Type B pancreatic cell (in vitro differentiated cells): Measurements from ENCODE around the gene CIB4. TPM values are rescaled to one million over a fixed set of nuclear protein-coding genes. Genes with fewer than 3 reads are reported as not detected.
A peak's percentile ranks its signal among the peaks of the same experiment; 100 is the strongest.
"Not testable (repeated sequence)": the region's sequence is repeated elsewhere in the genome, so short reads cannot be mapped to it uniquely, and the experiment has no call there.

Experiments
- DNase-seq: peaks from one replicate; pipeline ENCODE4 v3.0.0; 2021; ENCODE audit warnings: mixed read lengths; ENCODE audit not compliant: unreplicated experiment; ENCODE audit errors: extremely low spot score
- H3K27ac Mint-ChIP-seq: 2 replicates; pipeline ENCODE4 v1.8.0; 2021; ENCODE audit warnings: mild to moderate bottlenecking, mixed read lengths
- H3K27me3 Mint-ChIP-seq: 2 replicates; pipeline ENCODE4 v1.8.0; 2021; ENCODE audit warnings: mixed read lengths
- H3K36me3 Mint-ChIP-seq: 2 replicates; pipeline ENCODE4 v1.8.0; 2021; ENCODE audit warnings: mixed read lengths
- H3K4me1 Mint-ChIP-seq: one replicate; pipeline ENCODE4 v1.8.0; 2021; ENCODE audit warnings: mixed read lengths; ENCODE audit not compliant: unreplicated experiment
- H3K4me3 Mint-ChIP-seq: 2 replicates; pipeline ENCODE4 v1.8.0; 2021; ENCODE audit warnings: mild to moderate bottlenecking, mixed read lengths
- H3K9me3 Mint-ChIP-seq: 2 replicates; pipeline ENCODE4 v1.8.0; 2021; ENCODE audit warnings: mixed read lengths
- CTCF ChIP-seq: fragments of 200-600 bp; sonication (generic); conservative IDR thresholded peaks from 2 replicates; pipeline ENCODE4 v1.5.0; 2021; ENCODE audit warnings: antibody characterized with exemption, mild to moderate bottlenecking
- total RNA-seq: library from RNA; stranded (reverse); gene quantifications from 2 replicates; pipeline ENCODE4 v1.2.1, GENCODE V29; 2021; ENCODE audit warnings: low replicate concordance

CIB4 gene
- total RNA-seq, 1 donor from 2014 or later = not detected

DNA sequence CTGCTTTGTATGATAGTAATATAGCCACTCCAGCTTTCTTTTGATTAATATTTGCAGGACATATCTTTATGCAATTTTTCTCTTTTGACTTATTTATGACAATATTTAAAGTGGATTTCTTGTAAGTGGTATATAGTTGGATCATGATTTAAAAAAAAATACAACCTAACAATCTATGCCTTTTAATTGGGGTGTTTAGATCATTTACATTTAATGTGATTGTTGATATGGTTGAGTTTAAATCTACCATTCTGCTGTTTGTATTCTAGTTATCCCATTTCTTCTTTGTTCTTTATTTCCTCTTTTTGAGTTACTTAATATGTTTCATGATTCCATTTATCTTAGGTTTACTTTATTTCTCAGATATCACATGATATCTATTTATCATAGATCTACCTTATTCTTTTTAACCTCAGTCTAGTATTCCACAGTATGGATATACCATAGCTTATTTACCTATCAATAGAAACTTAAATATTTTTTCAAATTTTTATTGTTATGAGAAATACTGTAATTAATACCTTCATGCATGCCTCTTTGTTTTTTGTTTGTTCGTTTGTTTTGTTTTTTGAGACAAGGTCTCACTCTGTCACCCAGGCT lies 19.3 kb upstream of the CIB4 start:
- Mint-ChIP-seq H3K36me3 (no peaks in the 10 kb centered on the region), H3K4me1 (no peaks in the 10 kb centered on the region), H3K9me3 (peaks cover 4% of the 10 kb centered on the region), H3K27me3 (no peaks in the 10 kb centered on the region), H3K27ac (no peak overlapping the region), H3K4me3 (no peak overlapping the region)
- TF ChIP-seq CTCF = no peak
- no peak for DNase-seq

- Mint-ChIP-seq H3K27me3 (peaks cover 5% of the 10 kb centered on the region), H3K9me3 (peaks cover 4% of the 10 kb centered on the region), H3K4me3 (no peak overlapping the region), H3K36me3 (no peaks in the 10 kb centered on the region), H3K27ac (no peak overlapping the region), H3K4me1 (peaks cover 10% of the 10 kb centered on the region)
- no peak for TF ChIP-seq CTCF
- no peak for DNase-seq
Measured at GRCh38 chr2:26658691-26659346, 17.7 kb upstream of the CIB4 start.

GRCh38 chr2:26657265-26657664 lies 16.1 kb upstream of the CIB4 start:
- Mint-ChIP-seq H3K4me1 (peaks cover 14% of the 10 kb centered on the region), H3K27ac (no peak overlapping the region), H3K9me3 (peaks cover 4% of the 10 kb centered on the region), H3K36me3 (no peaks in the 10 kb centered on the region), H3K27me3 (peaks cover 7% of the 10 kb centered on the region), H3K4me3 (no peak overlapping the region)
- no peak for TF ChIP-seq CTCF
- DNase-seq = no peak

DNA sequence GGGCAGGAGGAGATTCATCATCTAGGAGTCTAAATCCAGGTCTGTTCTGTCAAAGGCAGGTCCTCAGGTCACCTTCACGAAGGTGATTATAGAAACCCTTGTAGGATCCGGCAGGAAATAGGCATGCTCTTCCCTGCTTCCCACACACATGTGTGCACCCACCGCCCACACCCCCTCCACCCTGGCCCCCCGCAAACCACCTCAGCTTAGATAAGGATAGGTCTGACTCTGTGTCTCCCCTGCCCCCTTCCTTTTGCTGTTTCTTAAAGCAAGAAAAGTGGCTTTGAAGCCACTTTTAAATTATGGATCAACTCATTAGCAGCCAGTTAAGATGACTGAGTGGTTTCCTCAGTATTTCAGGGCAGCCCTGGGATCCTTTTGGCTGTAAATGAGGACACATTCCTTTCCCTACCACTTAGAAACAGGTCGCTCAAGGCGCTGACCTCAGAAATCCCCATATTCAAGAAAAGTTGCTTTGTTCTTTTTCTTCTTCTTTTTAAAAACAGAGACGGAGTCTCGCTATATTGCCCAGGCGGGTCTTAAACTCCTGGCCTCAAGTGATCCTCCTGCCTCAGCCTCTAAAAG lies 14.5 kb upstream of the CIB4 start:
- no peak for TF ChIP-seq CTCF
- Mint-ChIP-seq H3K27ac (no peak overlapping the region), H3K4me3 (no peak overlapping the region), H3K9me3 (peaks cover 4% of the 10 kb centered on the region), H3K27me3 (peaks cover 11% of the 10 kb centered on the region), H3K4me1 (peaks cover 26% of the 10 kb centered on the region), H3K36me3 (no peaks in the 10 kb centered on the region)
- DNase-seq = no peak

- not testable (repeated sequence) for H3K4me3 Mint-ChIP-seq, H3K36me3 Mint-ChIP-seq, H3K9me3 Mint-ChIP-seq, DNase-seq, H3K27ac Mint-ChIP-seq
- Mint-ChIP-seq H3K27me3 (peaks cover 11% of the 10 kb centered on the region), H3K4me1 (peaks cover 28% of the 10 kb centered on the region)
Measured at GRCh38 chr2:26655120-26655519, 14.0 kb upstream of the CIB4 start.

GRCh38 chr2:26654061-26654340 lies 12.8 kb upstream of the CIB4 start:
- peaks cover 28% of the 10 kb centered on the region for H3K4me1 Mint-ChIP-seq
- no peaks in the 10 kb centered on the region for H3K9me3 Mint-ChIP-seq
- H3K36me3 Mint-ChIP-seq = no peaks in the 10 kb centered on the region
- H3K27me3 Mint-ChIP-seq = peaks cover 11% of the 10 kb centered on the region
- H3K27ac Mint-ChIP-seq = peak overlapping the region; percentile 66
- DNase-seq = no peak
- peak overlapping the region; percentile 36 for H3K4me3 Mint-ChIP-seq
- TF ChIP-seq CTCF = no peak
